HG02588 (cell line): ENCODE results near the gene LGALS1.

Experiments
- ATAC-seq: cut with Tn5 transposase; IDR thresholded peaks from one replicate; pipeline ENCODE4 v1.9.1; 2021; ENCODE audit warnings: mild to moderate bottlenecking, moderate library complexity; ENCODE audit not compliant: unreplicated experiment

LGALS1 gene

GRCh38 chr22:37674951-37675929, at the start of gene LGALS1:
TSS of gene LGALS1 (plus strand) at chr22:37675636. CDS start at chr22:37675703, 67 bp downstream.
- ATAC-seq = peak; percentile 45

DNA sequence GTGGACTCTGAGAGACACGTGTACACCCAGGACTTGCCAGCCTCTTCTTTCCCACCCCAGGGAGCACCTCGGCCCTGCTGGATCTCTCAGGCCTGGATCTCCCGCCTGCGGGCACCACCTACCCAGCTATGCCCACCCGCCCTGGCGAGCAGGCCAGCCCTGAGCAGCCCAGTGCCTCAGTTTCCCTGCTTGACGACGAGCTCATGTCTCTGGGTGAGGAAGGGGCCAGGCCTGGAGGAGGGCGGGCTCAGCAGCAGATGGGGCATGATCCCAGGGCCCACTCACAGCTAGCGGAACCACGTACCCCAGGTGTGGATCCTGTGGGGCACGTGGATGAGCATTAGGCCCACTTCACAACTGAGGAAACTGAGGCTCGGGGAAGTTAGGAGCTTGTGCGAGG, 49.7 kb upstream of the LGALS1 start:
- ATAC-seq = no peak

- ATAC-seq = no peak
Observed at GRCh38 chr22:37626144-37626543, 49.3 kb upstream of the LGALS1 start.

DNA sequence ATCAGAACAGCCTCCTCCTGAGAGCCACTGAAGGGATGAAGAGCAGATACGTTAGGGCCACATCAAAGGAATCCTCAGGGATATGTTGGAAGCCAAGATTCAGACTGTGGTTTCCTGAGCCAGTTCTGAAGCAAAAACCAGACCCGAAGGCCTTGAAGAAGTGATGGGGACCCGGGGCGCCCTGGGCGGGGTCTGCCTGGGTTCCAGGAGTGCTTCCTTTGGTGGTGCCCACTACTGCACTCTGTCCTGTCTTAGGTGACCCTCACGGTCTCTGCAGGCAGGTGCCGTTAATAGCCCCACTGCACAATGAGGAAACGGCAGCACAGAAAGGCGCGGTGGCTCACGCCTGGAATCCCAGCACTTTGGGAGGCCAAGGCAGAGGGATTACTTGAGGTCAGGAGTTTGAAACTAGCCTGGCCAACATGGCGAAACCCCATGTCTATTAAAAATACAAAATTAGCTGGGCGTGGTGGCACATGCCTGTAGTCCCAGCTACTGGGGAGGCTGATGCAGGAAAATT, 48.8 kb upstream of the LGALS1 start:
- ATAC-seq = no peak

DNA sequence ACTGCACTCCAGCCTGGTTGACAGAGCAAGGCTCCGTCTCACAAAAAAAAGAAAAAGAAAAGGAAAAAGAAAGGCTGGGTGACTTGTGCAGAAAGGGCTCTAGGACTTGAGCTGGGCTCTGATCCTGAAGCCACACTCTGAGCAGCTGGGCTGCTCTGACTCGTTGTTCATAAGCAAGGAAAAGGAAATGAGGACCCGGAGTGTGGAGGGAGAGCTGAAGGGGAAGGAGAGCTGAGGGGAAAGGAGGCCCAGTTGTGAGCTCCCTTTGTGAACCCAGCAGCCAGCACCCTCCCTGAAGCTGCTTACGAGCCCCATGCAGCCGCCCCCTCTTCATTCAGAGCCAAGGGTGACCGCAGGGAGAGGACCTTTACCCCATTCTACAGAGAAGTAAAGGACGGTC, 48.3 kb upstream of the LGALS1 start:
- no peak for ATAC-seq

DNA sequence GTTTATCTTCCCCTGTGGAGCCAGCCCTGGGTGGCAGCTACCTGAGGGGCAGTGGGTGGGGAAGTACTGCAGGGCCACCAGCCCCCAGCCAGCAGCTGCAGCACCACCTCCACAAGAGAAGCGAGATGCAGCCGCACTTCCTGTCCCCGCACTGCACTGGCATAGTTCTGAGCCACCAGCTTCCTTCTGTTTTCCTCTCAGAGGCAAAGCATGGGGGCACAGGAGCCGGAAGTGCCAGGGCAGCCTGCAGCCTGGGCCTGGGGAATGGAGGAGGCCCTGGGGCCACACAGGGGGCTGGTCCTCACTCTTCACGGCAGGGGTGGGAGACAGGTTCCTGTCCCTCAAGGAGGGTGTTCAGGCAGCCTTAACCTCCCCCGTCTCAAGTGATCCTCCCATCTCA, 47.9 kb upstream of the LGALS1 start:
- no peak for ATAC-seq

DNA sequence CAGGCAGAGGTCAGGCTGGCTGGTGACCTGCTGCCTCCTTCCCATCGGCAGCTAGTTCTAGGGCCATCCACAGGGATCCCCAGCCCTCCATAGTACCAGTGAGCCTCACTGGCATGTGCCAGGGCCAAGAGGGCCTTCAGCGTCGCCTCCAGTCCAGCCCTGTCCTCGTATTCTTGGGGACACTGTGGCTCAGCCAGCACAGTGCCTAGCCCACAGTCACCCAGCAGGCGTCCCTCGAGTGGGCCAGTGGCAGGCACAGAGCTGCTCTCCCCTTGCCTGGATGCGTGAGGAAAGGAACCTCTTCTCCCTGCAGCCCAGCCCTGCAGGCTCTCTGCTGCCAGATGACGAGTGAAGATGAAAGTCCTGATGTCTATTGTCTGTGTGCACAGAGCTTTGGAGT, 46.6 kb upstream of the LGALS1 start:
- no peak for ATAC-seq

DNA sequence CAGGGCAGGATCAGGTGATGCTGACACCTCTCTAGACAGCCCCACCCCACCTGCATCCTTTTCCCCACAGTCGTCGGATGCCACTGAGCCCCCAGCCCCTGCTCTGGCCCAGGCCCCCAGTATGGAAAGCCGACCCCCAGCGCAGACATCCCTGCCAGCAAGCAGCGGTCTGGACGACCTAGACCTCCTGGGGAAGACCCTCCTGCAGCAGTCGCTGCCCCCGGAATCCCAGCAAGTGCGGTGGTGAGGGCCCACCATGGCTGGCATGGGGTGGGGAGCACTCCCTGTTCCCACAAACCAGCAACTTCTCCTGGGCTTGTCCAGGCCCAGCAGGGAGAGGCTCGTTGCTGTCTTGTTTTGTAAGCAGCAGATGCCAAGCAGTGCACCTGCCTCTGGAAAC, 45.5 kb upstream of the LGALS1 start:
- ATAC-seq = no peak

GRCh38 chr22:37630839-37631435, 44.5 kb upstream of the LGALS1 start:
- no peak for ATAC-seq

GRCh38 chr22:37631448-37632173, 43.8 kb upstream of the LGALS1 start:
- no peak for ATAC-seq

DNA sequence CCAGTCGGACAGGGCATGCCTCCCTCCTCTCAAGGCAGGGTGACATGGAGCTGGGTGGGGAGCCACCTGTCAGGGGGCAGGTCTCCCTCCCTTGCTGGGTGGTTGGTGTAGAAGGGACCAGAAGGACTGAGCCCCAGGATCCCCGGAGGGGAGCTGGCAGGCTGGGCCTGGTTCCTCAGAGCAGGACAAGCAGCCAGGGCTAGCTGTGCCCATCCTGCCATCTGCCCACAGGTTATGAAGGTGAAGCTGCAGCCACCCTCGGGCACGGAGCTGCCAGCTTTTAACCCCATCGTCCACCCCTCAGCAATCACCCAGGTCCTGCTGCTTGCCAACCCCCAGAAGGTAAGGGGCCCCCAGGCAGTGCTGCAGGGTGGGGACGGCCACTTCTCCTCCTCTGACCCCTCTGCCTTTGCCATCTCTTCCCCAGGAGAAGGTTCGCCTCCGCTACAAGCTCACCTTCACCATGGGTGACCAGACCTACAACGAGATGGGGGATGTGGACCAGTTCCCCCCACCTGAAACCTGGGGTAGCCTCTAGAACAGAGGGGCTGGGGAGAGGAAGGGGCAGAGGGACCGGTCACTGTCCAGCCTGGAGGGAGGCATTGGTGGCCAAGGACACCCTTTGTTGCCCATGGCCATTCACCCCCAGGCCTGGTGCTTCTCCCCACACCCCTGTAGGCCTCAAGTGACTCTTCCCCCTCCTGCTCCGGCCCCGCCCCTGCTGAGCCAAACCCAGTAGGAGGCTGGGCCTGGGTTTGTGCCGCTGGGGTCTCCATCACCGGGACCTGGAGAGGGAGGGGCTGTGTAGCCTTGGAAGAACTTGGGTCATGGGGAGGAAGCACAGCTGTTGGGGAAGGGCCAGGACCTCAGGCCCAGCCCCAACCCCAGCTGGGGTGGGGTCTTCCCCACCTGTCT, 43.0 kb upstream of the LGALS1 start:
- no peak for ATAC-seq

GRCh38 chr22:37633089-37633624, 42.3 kb upstream of the LGALS1 start:
- peak; percentile 44 for ATAC-seq

- peak; percentile 45 for ATAC-seq
Observed at GRCh38 chr22:37633625-37634416, 41.6 kb upstream of the LGALS1 start.

DNA sequence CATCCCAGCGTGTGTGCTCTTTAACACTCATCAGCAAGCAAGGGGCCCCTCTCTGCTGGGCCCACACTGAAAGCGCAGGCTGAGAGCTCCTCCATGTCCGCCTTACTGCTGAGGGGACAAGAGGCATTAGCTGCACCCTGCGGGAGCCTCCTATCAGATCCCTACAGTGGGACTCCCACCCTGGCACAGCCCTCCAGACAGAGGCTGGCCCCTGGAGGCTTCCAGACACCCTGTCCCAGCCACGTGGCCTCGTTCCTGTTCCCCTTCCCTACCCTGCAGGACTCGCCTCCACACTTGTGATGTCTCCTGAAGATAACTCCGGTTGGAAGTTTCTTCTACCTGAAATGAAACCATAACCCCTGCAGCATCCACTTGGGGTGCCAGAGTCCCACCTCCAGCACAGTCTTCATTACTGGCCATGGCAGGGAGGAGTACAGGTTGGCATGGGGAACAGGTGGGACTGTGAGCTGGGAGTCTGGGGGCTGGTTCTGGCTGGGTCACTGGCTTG, 41.0 kb upstream of the LGALS1 start:
- ATAC-seq = no peak

- ATAC-seq = no peak
Observed at GRCh38 chr22:37635157-37635556, 40.3 kb upstream of the LGALS1 start.

GRCh38 chr22:37636186-37636948, 39.1 kb upstream of the LGALS1 start:
- no peak for ATAC-seq

DNA sequence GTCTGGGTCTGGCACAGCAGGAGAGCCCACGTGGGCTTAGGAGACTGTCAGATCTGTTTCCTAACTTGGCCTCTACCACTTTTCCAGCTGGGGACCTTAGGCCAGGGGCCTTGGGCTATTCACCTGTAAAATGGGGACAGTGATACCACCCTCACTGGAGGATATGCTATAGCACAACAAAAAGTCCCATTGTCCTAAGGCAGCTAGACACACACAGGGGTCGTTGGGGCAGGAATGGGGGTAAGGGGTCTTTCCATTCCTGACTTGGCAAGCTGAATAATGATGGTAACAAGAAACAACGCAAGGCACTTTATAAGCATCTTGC, 38.5 kb upstream of the LGALS1 start:
- no peak for ATAC-seq

GRCh38 chr22:37638391-37639069, 36.9 kb upstream of the LGALS1 start:
- ATAC-seq = no peak
